ENCODE data around the gene RFX8. TPM values are rescaled to one million over a fixed set of nuclear protein-coding genes. Genes with fewer than 3 reads are reported as not detected.

RFX8 gene
- polyA plus RNA-seq, 3 donors, result not detected

GRCh38 chr2:101401906-101402305 is 73.0 kb downstream of the RFX8 start:
- Mint-ChIP-seq H3K27me3 (ENCODE audit: low read depth in 3 of 3) (peaks cover 1 to 19% (median 10%) of the 10 kb centered on the region in 3 donors), H3K4me3 (no peak overlapping the region), H3K36me3 (peaks cover 6 to 9% of the 10 kb centered on the region in 2 donors), H3K4me1 (peaks cover 50% of the 10 kb centered on the region), H3K27ac (peak overlapping the region in 1 of 7 donors; percentile 54), H3K9me3 (peaks cover 0 to 4% (median 0%) of the 10 kb centered on the region in 7 donors)
- Histone ChIP-seq H2AFZ (ENCODE audit: insufficient read depth, low read depth, low read length, poor library complexity, severe bottlenecking) (no peak overlapping the region), H3K36me3 (replicated peaks in 1 of 2; ENCODE audit: control insufficient read depth in 1 of 2, insufficient read depth in 2 of 2, low read length in 2 of 2) (no peaks in the 10 kb centered on the region), H3K27me3 (ENCODE audit: control insufficient read depth in 2 of 2, insufficient read depth in 2 of 2, low read length in 2 of 2) (no peaks in the 10 kb centered on the region), H3K4me1 (ENCODE audit: control insufficient read depth in 1 of 2, insufficient read depth in 2 of 2, low read length in 2 of 2) (peaks cover 40 to 48% of the 10 kb centered on the region in 2 donors), H3K27ac (ENCODE audit: low read depth in 1 of 2, low read length in 2 of 2) (no peak overlapping the region), H3K9me3 (replicated peaks in 1 of 2; ENCODE audit: control insufficient read depth in 1 of 2, insufficient read depth in 1 of 2, low read length in 2 of 2) (no peaks in the 10 kb centered on the region), H3K9ac (ENCODE audit: insufficient read depth, low read length, poor library complexity, severe bottlenecking) (no peak overlapping the region), H3K4me2 (replicated peaks; ENCODE audit: extremely low read depth, low read length, poor library complexity, severe bottlenecking) (no peak overlapping the region), H3K4me3 (replicated peaks in 1 of 3; ENCODE audit: low read depth in 2 of 3, low read length in 3 of 3) (no peak overlapping the region), H3K79me2 (ENCODE audit: insufficient read depth, low read length) (no peaks in the 10 kb centered on the region), H4K20me1 (ENCODE audit: insufficient read depth, low read length) (no peaks in the 10 kb centered on the region)
- WGBS (ENCODE audit: insufficient coverage), result no CpG with 5 or more reads among the region's 5 CpGs
- intact Hi-C loops (cut with micrococcal nuclease), result loop anchor here in 1 of 2 donors (10.0 kb wide), 1 partner anchor 57 kb away; no protein-coding TSS in a partner anchor
- no peak for DNase-seq
- TF ChIP-seq CTCF (IDR thresholded peaks at IDR 0.05), result no peak

- intact Hi-C loops (cut with micrococcal nuclease), result loop anchor here in 1 of 2 donors (10.0 kb wide), 1 partner anchor 56 kb away; no protein-coding TSS in a partner anchor
- Histone ChIP-seq H3K4me3 (replicated peaks in 1 of 3; ENCODE audit: low read depth in 2 of 3, low read length in 3 of 3) (no peak overlapping the region), H3K36me3 (replicated peaks in 1 of 2; ENCODE audit: control insufficient read depth in 1 of 2, insufficient read depth in 2 of 2, low read length in 2 of 2) (no peaks in the 10 kb centered on the region), H3K79me2 (ENCODE audit: insufficient read depth, low read length) (no peaks in the 10 kb centered on the region), H3K27ac (ENCODE audit: low read depth in 1 of 2, low read length in 2 of 2) (no peak overlapping the region), H2AFZ (ENCODE audit: insufficient read depth, low read depth, low read length, poor library complexity, severe bottlenecking) (no peak overlapping the region), H4K20me1 (ENCODE audit: insufficient read depth, low read length) (no peaks in the 10 kb centered on the region), H3K4me2 (replicated peaks; ENCODE audit: extremely low read depth, low read length, poor library complexity, severe bottlenecking) (no peak overlapping the region), H3K9me3 (replicated peaks in 1 of 2; ENCODE audit: control insufficient read depth in 1 of 2, insufficient read depth in 1 of 2, low read length in 2 of 2) (no peaks in the 10 kb centered on the region), H3K27me3 (ENCODE audit: control insufficient read depth in 2 of 2, insufficient read depth in 2 of 2, low read length in 2 of 2) (no peaks in the 10 kb centered on the region), H3K4me1 (ENCODE audit: control insufficient read depth in 1 of 2, insufficient read depth in 2 of 2, low read length in 2 of 2) (peaks cover 38 to 45% of the 10 kb centered on the region in 2 donors), H3K9ac (ENCODE audit: insufficient read depth, low read length, poor library complexity, severe bottlenecking) (no peak overlapping the region)
- no peak for TF ChIP-seq CTCF (IDR thresholded peaks at IDR 0.05)
- Mint-ChIP-seq H3K36me3 (peaks cover 6 to 9% of the 10 kb centered on the region in 2 donors), H3K9me3 (peaks cover 0 to 4% (median 0%) of the 10 kb centered on the region in 7 donors), H3K4me3 (peak overlapping the region in 1 of 2 donors; percentile 42), H3K27me3 (ENCODE audit: low read depth in 3 of 3) (peaks cover 1 to 19% (median 10%) of the 10 kb centered on the region in 3 donors), H3K27ac (no peak overlapping the region), H3K4me1 (peaks cover 45% of the 10 kb centered on the region)
- DNase-seq, result no peak
- 23% methylated on average over 5 of the region's 8 CpGs for WGBS (ENCODE audit: insufficient coverage)
These were observed 73.6 kb downstream of the RFX8 start for GRCh38 chr2:101401326-101401665.
